Skeletal muscle tissue (tissue), 4 donors: ENCODE data around the gene POP4. TPM values are rescaled to one million over a fixed set of nuclear protein-coding genes. Genes with fewer than 3 reads are reported as not detected.

ENCODE experiments used
- H3K27ac ChIP-seq: one replicate; pipeline ENCODE4 v1.7.0; 2013; ENCODE audit warnings: mild to moderate bottlenecking, low read depth, low read length, inconsistent platforms
- H3K27me3 ChIP-seq, 3 donors: one replicate each; pipeline ENCODE4 v1.7.0; 2013; ENCODE audit warnings: low read length in 3 of 3; ENCODE audit not compliant: control insufficient read depth in 3 of 3, insufficient read depth in 3 of 3
- H3K36me3 ChIP-seq, 3 donors: one replicate each; pipeline ENCODE4 v1.7.0; 2013; ENCODE audit warnings: low read length in 3 of 3; ENCODE audit not compliant: control insufficient read depth in 3 of 3, insufficient read depth in 3 of 3
- H3K4me1 ChIP-seq, 3 donors: one replicate each; pipeline ENCODE4 v1.7.0; 2013; ENCODE audit warnings: low read length in 3 of 3, mild to moderate bottlenecking in 3 of 3; ENCODE audit not compliant: control insufficient read depth in 3 of 3, insufficient read depth in 3 of 3
- H3K4me3 ChIP-seq, 3 donors: one replicate each; pipeline ENCODE4 v1.7.0; 2013; ENCODE audit warnings: low read length in 3 of 3
- H3K9ac ChIP-seq, 3 donors: one replicate each; pipeline ENCODE4 v1.7.0; 2013; ENCODE audit warnings: low read length in 3 of 3, mild to moderate bottlenecking in 3 of 3, moderate library complexity in 2 of 3, low read depth in 1 of 3
- H3K9me3 ChIP-seq, 3 donors: one replicate each; pipeline ENCODE4 v1.7.0; 2013; ENCODE audit warnings: low read length in 3 of 3; ENCODE audit not compliant: control insufficient read depth in 3 of 3
- total RNA-seq: library from RNA; depleted of rRNA; stranded (reverse); fragments of >200 nt; gene quantifications from one replicate; pipeline ENCODE4 v1.2.3, GENCODE V29; 2014
- donor health status: Osteomylitis.

POP4 gene
- total RNA-seq, 1 donor from 2014 or later, result 22.4 TPM

- no peak overlapping the region for H3K27ac ChIP-seq
- H3K4me3 ChIP-seq, result no peak overlapping the region
- H3K9ac ChIP-seq, result peak overlapping the region in 1 of 3 donors; percentile 33
- H3K27me3 ChIP-seq, result peaks cover 3 to 17% (median 15%) of the 10 kb centered on the region in 3 donors
- H3K9me3 ChIP-seq, result no peaks in the 10 kb centered on the region
- peaks cover 0 to 4% (median 0%) of the 10 kb centered on the region in 3 donors for H3K4me1 ChIP-seq
- H3K36me3 ChIP-seq, result peaks cover 35 to 38% (median 35%) of the 10 kb centered on the region in 3 donors
Observed at GRCh38 chr19:29617366-29618266, 11.5 kb downstream of the POP4 start.

GRCh38 chr19:29618434-29618833 is 12.4 kb downstream of the POP4 start:
- Histone ChIP-seq H3K9ac (no peak overlapping the region), H3K9me3 (no peaks in the 10 kb centered on the region), H3K27ac (no peak overlapping the region), H3K4me1 (peaks cover 0 to 4% (median 0%) of the 10 kb centered on the region in 3 donors), H3K27me3 (peaks cover 3 to 17% (median 15%) of the 10 kb centered on the region in 3 donors), H3K4me3 (no peak overlapping the region), H3K36me3 (peaks cover 27 to 30% (median 27%) of the 10 kb centered on the region in 3 donors)

- Histone ChIP-seq H3K9me3 (no peaks in the 10 kb centered on the region), H3K36me3 (peaks cover 22 to 26% (median 23%) of the 10 kb centered on the region in 3 donors), H3K4me3 (no peak overlapping the region), H3K4me1 (peaks cover 0 to 4% (median 0%) of the 10 kb centered on the region in 3 donors), H3K27me3 (peaks cover 3 to 17% (median 15%) of the 10 kb centered on the region in 3 donors), H3K27ac (no peak overlapping the region), H3K9ac (no peak overlapping the region)
Observed at GRCh38 chr19:29618871-29619270, 12.8 kb downstream of the POP4 start.

- Histone ChIP-seq H3K9ac (no peak overlapping the region), H3K9me3 (no peaks in the 10 kb centered on the region), H3K4me3 (no peak overlapping the region), H3K27ac (no peak overlapping the region), H3K27me3 (peaks cover 3 to 17% (median 15%) of the 10 kb centered on the region in 3 donors), H3K36me3 (peaks cover 9 to 10% (median 9%) of the 10 kb centered on the region in 3 donors), H3K4me1 (peaks cover 0 to 4% (median 0%) of the 10 kb centered on the region in 3 donors)
Observed at GRCh38 chr19:29620931-29621351, 14.9 kb downstream of the POP4 start.

GRCh38 chr19:29622166-29623070 is 16.3 kb downstream of the POP4 start:
- Histone ChIP-seq H3K4me1 (peaks cover 0 to 4% (median 0%) of the 10 kb centered on the region in 3 donors), H3K4me3 (no peak overlapping the region), H3K9ac (peak overlapping the region in 1 of 3 donors; percentile 45), H3K36me3 (no peaks in the 10 kb centered on the region), H3K27me3 (peaks cover 3 to 17% (median 15%) of the 10 kb centered on the region in 3 donors), H3K9me3 (no peaks in the 10 kb centered on the region), H3K27ac (no peak overlapping the region)

GRCh38 chr19:29623726-29624488 is 17.8 kb downstream of the POP4 start:
- no peak overlapping the region for H3K27ac ChIP-seq
- H3K36me3 ChIP-seq, result no peaks in the 10 kb centered on the region
- H3K27me3 ChIP-seq, result peaks cover 3 to 15% (median 14%) of the 10 kb centered on the region in 3 donors
- no peak overlapping the region for H3K9ac ChIP-seq
- peaks cover 0 to 4% (median 0%) of the 10 kb centered on the region in 3 donors for H3K4me1 ChIP-seq
- H3K4me3 ChIP-seq, result no peak overlapping the region
- H3K9me3 ChIP-seq, result no peaks in the 10 kb centered on the region

- Histone ChIP-seq H3K9ac (no peak overlapping the region), H3K27me3 (peaks cover 3 to 15% (median 14%) of the 10 kb centered on the region in 3 donors), H3K27ac (no peak overlapping the region), H3K4me1 (peaks cover 0 to 4% (median 0%) of the 10 kb centered on the region in 3 donors), H3K36me3 (no peaks in the 10 kb centered on the region), H3K9me3 (no peaks in the 10 kb centered on the region), H3K4me3 (no peak overlapping the region)
Observed at GRCh38 chr19:29624489-29625185, 18.6 kb downstream of the POP4 start.

GRCh38 chr19:29625186-29625651 is 19.1 kb downstream of the POP4 start:
- no peaks in the 10 kb centered on the region for H3K36me3 ChIP-seq
- peaks cover 0 to 4% (median 0%) of the 10 kb centered on the region in 3 donors for H3K4me1 ChIP-seq
- H3K9me3 ChIP-seq, result no peaks in the 10 kb centered on the region
- no peak overlapping the region for H3K9ac ChIP-seq
- no peak overlapping the region for H3K27ac ChIP-seq
- H3K27me3 ChIP-seq, result peaks cover 3 to 15% (median 14%) of the 10 kb centered on the region in 3 donors
- no peak overlapping the region for H3K4me3 ChIP-seq
